Measurements from ENCODE around the gene TPK1.

The TPK1 gene

DNA sequence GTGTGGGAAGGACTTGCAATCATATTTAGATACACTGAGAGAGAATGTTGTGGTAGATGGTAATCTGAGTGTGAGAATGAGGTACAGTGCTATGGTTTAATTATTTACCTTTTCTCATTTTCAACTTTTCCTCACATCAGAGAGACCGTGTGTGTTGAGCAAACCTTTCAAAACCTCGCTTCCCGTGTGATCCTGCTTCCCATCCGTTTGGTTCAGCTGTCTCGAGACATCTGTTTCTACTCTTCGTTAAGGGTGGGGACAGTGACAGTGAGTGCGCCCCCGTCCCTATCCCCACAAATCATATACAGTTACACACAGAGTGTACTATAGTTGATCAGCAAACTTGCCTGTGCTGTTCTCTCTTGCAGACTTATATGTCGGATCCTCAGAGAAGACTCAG is 399.4 kb downstream of the TPK1 start (continued):
- no peak for TF ChIP-seq PRDM2 (tag by site-specific recombination; IDR thresholded peaks at IDR 0.05; ENCODE audit: borderline replicate concordance)
- TF ChIP-seq ZNF473 (tag by site-specific recombination; IDR thresholded peaks at IDR 0.05), result no peak
- TF ChIP-seq ZNF221 (tag by site-specific recombination; IDR thresholded peaks at IDR 0.05; ENCODE audit: borderline replicate concordance), result no peak
- no peak for TF ChIP-seq TCF7L2 (IDR thresholded peaks at IDR 0.05; ENCODE audit: borderline replicate concordance, low read depth, low read length)
- TF ChIP-seq BCL11B (tag by site-specific recombination; IDR thresholded peaks at IDR 0.05; ENCODE audit: low read depth), result no peak
- TF ChIP-seq KLF10 (tag by site-specific recombination; IDR thresholded peaks at IDR 0.05), result no peak
- TF ChIP-seq KLF17 (tag by site-specific recombination; IDR thresholded peaks at IDR 0.05), result no peak
- no peak for TF ChIP-seq ZFP3 (tag by site-specific recombination; IDR thresholded peaks at IDR 0.05; ENCODE audit: low read depth)
- TF ChIP-seq ZNF138 (tag by site-specific recombination; IDR thresholded peaks at IDR 0.05; ENCODE audit: borderline replicate concordance), result no peak

DNA sequence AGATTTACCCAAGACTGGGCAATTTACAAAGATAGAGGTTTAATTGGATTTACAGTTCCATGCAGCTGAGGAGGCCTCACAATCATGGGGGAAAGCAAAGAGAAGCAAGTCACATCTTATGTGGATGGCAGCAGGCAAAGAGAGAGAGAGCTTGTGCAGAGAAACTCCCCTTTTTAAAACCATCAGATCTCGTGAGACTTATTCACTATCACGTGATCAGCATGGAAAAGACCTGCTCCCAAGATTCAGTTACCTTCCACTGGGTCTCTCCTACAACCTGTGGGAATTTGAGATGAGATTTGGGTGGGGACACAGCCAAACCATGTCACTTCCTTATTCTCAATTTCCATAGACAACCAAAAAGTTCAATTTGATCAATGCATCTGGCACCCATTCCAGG is 407.4 kb downstream of the TPK1 start:
- Histone ChIP-seq H3K4me1 (ENCODE audit: control insufficient read depth, insufficient read depth, low read length) (no peaks in the 10 kb centered on the region), H3K27ac (ENCODE audit: extremely low read depth, low read depth, low read length) (no peak overlapping the region), H3K36me3 (ENCODE audit: control insufficient read depth in 2 of 2, insufficient read depth in 1 of 2, low read length in 2 of 2) (no peaks in the 10 kb centered on the region), H3K4me3 (ENCODE audit: low read depth, low read length) (no peak overlapping the region), H3K9me3 (ENCODE audit: control insufficient read depth, insufficient read depth, low read depth, low read length) (no peaks in the 10 kb centered on the region)
- ChIA-PET POLR2A (no interaction called here), CTCF (interaction anchor here (1.0 kb wide), 2 partner anchors 9 to 10 kb away, joined by 3 read pairs; no protein-coding TSS in a partner anchor)
- TF ChIP-seq ZNF776 (tag by site-specific recombination; IDR thresholded peaks at IDR 0.05; ENCODE audit: borderline replicate concordance), result no peak
- no peak for TF ChIP-seq ZNF16 (tag by site-specific recombination; IDR thresholded peaks at IDR 0.05; ENCODE audit: low read depth)
- no peak for TF ChIP-seq ZNF18 (tag by site-specific recombination; IDR thresholded peaks at IDR 0.05)
- no peak for TF ChIP-seq GLIS1 (tag by site-specific recombination; IDR thresholded peaks at IDR 0.05)
- TF ChIP-seq ZNF366 (tag by site-specific recombination; conservative IDR thresholded peaks at IDR 0.05), result no peak
- TF ChIP-seq ZNF350 (tag by site-specific recombination; IDR thresholded peaks at IDR 0.05), result no peak
- no peak for TF ChIP-seq MYNN (tag by site-specific recombination; IDR thresholded peaks at IDR 0.05; ENCODE audit: borderline replicate concordance)
- TF ChIP-seq PRDM6 (tag by site-specific recombination; IDR thresholded peaks at IDR 0.05), result no peak
- TF ChIP-seq ZNF426 (tag by site-specific recombination; IDR thresholded peaks at IDR 0.05), result no peak
- TF ChIP-seq, protein P1, sequence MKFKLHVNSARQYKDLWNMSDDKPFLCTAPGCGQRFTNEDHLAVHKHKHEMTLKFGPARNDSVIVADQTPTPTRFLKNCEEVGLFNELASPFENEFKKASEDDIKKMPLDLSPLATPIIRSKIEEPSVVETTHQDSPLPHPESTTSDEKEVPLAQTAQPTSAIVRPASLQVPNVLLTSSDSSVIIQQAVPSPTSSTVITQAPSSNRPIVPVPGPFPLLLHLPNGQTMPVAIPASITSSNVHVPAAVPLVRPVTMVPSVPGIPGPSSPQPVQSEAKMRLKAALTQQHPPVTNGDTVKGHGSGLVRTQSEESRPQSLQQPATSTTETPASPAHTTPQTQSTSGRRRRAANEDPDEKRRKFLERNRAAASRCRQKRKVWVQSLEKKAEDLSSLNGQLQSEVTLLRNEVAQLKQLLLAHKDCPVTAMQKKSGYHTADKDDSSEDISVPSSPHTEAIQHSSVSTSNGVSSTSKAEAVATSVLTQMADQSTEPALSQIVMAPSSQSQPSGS (tag by site-specific recombination; IDR thresholded peaks at IDR 0.05; ENCODE audit: low read depth), result no peak
- TF ChIP-seq ZBTB8A (tag by site-specific recombination; IDR thresholded peaks at IDR 0.05), result no peak

Measured in HEK293 (cell line).